Stimulated activated naive CD4-positive, alpha-beta T cell treated with Interleukin-2 at 50 U/mL for 16 hours (primary cell): ENCODE measurements around the gene ARID3B.
"Not testable (repeated sequence)": the region's sequence is repeated elsewhere in the genome, so short reads cannot be mapped to it uniquely, and the experiment has no call there.

Source experiments
- DNase-seq: peaks from one replicate; lab custom pipeline; 2025; lab: John Stamatoyannopoulos, UW

The ARID3B gene

GRCh38 chr15:74540761-74541493, at the start of gene ARID3B:
ARID3B (plus strand) TSS chr15:74541220; CDS start chr15:74543937, 2,717 bp downstream.
- DNase-seq = peak; percentile 97

- no peak for DNase-seq
These were observed 44.4 kb upstream of the ARID3B start for GRCh38 chr15:74496648-74497047.

- no peak for DNase-seq
These were observed 43.4 kb upstream of the ARID3B start for GRCh38 chr15:74497584-74497983.

- no peak for DNase-seq
These were observed 41.7 kb upstream of the ARID3B start for GRCh38 chr15:74499366-74499765.

- DNase-seq = no peak
These were observed 40.6 kb upstream of the ARID3B start for GRCh38 chr15:74500401-74500800.

- DNase-seq = no peak
These were observed 38.7 kb upstream of the ARID3B start for GRCh38 chr15:74502301-74502700.

GRCh38 chr15:74504418-74504817, 36.6 kb upstream of the ARID3B start:
- no peak for DNase-seq

- DNase-seq = no peak
These were observed 36.2 kb upstream of the ARID3B start for GRCh38 chr15:74504836-74505235.

- no peak for DNase-seq
These were observed 35.0 kb upstream of the ARID3B start for GRCh38 chr15:74505837-74506514.

- DNase-seq = no peak
These were observed 34.5 kb upstream of the ARID3B start for GRCh38 chr15:74506515-74506840.

- no peak for DNase-seq
These were observed 29.4 kb upstream of the ARID3B start for GRCh38 chr15:74511583-74511982.

- DNase-seq = not testable (repeated sequence)
These were observed 27.0 kb upstream of the ARID3B start for GRCh38 chr15:74514059-74514458.

- no peak for DNase-seq
These were observed 23.9 kb upstream of the ARID3B start for GRCh38 chr15:74517096-74517495.

GRCh38 chr15:74519311-74519710, 21.7 kb upstream of the ARID3B start:
- no peak for DNase-seq

GRCh38 chr15:74520407-74520806, 20.6 kb upstream of the ARID3B start:
- DNase-seq = no peak

- no peak for DNase-seq
These were observed 17.0 kb upstream of the ARID3B start for GRCh38 chr15:74523982-74524381.

GRCh38 chr15:74525309-74525708, 15.7 kb upstream of the ARID3B start:
- no peak for DNase-seq

- no peak for DNase-seq
These were observed 15.1 kb upstream of the ARID3B start for GRCh38 chr15:74525945-74526344.

- no peak for DNase-seq
These were observed 12.1 kb upstream of the ARID3B start for GRCh38 chr15:74528876-74529275.

GRCh38 chr15:74529921-74530320, 11.1 kb upstream of the ARID3B start:
- no peak for DNase-seq

- no peak for DNase-seq
These were observed 10.3 kb upstream of the ARID3B start for GRCh38 chr15:74530771-74531143.

- DNase-seq = no peak
These were observed 9.7 kb upstream of the ARID3B start for GRCh38 chr15:74531144-74531811.

GRCh38 chr15:74535388-74536084, 5.5 kb upstream of the ARID3B start:
- no peak for DNase-seq
